Measurements from ENCODE around the gene ARHGAP5. TPM values are rescaled to one million over a fixed set of nuclear protein-coding genes. Genes with fewer than 3 reads are reported as not detected.

Gene ARHGAP5
- total and polyA plus RNA-seq, 3 experiments from 2014 or later: 15.9 to 38.2 (median 37.9) TPM

GRCh38 chr14:32047791-32048190, 29.3 kb upstream of the ARHGAP5 start:
- ChIA-PET CTCF (no interaction called here), POLR2A (no interaction called here)
- Mint-ChIP-seq H3K27me3 (peaks cover 5 to 17% of the 10 kb centered on the region in 2 donors), H3K4me3 (no peak overlapping the region), H3K36me3 (no peaks in the 10 kb centered on the region), H3K4me1 (no peaks in the 10 kb centered on the region), H3K9me3 (no peaks in the 10 kb centered on the region), H3K27ac (no peak overlapping the region)
- H3K27ac ChIP-seq (ENCODE audit: low read depth, low read length): no peak overlapping the region
- H3K36me3 ChIP-seq (ENCODE audit: insufficient read depth, low read length): no peaks in the 10 kb centered on the region
- no peaks in the 10 kb centered on the region for H3K9me3 ChIP-seq (ENCODE audit: low read length)
- DNase-seq: no peak
- no peaks in the 10 kb centered on the region for H3K4me1 ChIP-seq (ENCODE audit: insufficient read depth, low read length)
- H3K4me3 ChIP-seq (ENCODE audit: low read length): no peak overlapping the region
- H3K27me3 ChIP-seq (ENCODE audit: insufficient read depth, low read length, poor library complexity, severe bottlenecking): no peaks in the 10 kb centered on the region

- ChIA-PET POLR2A (no interaction called here), CTCF (interaction anchor here (0.9 kb wide), 1 partner anchor 15 kb away, joined by 3 read pairs; no protein-coding TSS in a partner anchor)
- H3K9me3 Mint-ChIP-seq: no peaks in the 10 kb centered on the region
- H3K4me3 Mint-ChIP-seq: no peak overlapping the region
- H3K27me3 ChIP-seq (ENCODE audit: insufficient read depth, low read length, poor library complexity, severe bottlenecking): no peaks in the 10 kb centered on the region
- H3K27me3 Mint-ChIP-seq: peaks cover 4 to 5% of the 10 kb centered on the region in 2 donors
- H3K4me3 ChIP-seq (ENCODE audit: low read length): no peak overlapping the region
- no peaks in the 10 kb centered on the region for H3K9me3 ChIP-seq (ENCODE audit: low read length)
- H3K36me3 Mint-ChIP-seq: no peaks in the 10 kb centered on the region
- no peak overlapping the region for H3K27ac Mint-ChIP-seq
- no peaks in the 10 kb centered on the region for H3K36me3 ChIP-seq (ENCODE audit: insufficient read depth, low read length)
- H3K4me1 Mint-ChIP-seq: no peaks in the 10 kb centered on the region
- H3K27ac ChIP-seq (ENCODE audit: low read depth, low read length): no peak overlapping the region
- no peak for DNase-seq
- no peaks in the 10 kb centered on the region for H3K4me1 ChIP-seq (ENCODE audit: insufficient read depth, low read length)
These were observed 27.6 kb upstream of the ARHGAP5 start for GRCh38 chr14:32049361-32050088.

- H3K4me1 ChIP-seq (ENCODE audit: insufficient read depth, low read length): no peaks in the 10 kb centered on the region
- Mint-ChIP-seq H3K4me1 (no peaks in the 10 kb centered on the region), H3K27me3 (peaks cover 2 to 4% of the 10 kb centered on the region in 2 donors), H3K36me3 (no peaks in the 10 kb centered on the region), H3K27ac (no peak overlapping the region), H3K4me3 (no peak overlapping the region), H3K9me3 (no peaks in the 10 kb centered on the region)
- ChIA-PET POLR2A (no interaction called here), CTCF (no interaction called here)
- H3K27ac ChIP-seq (ENCODE audit: low read depth, low read length): no peak overlapping the region
- no peaks in the 10 kb centered on the region for H3K9me3 ChIP-seq (ENCODE audit: low read length)
- no peaks in the 10 kb centered on the region for H3K36me3 ChIP-seq (ENCODE audit: insufficient read depth, low read length)
- H3K27me3 ChIP-seq (ENCODE audit: insufficient read depth, low read length, poor library complexity, severe bottlenecking): no peaks in the 10 kb centered on the region
- DNase-seq: no peak
- H3K4me3 ChIP-seq (ENCODE audit: low read length): no peak overlapping the region
These were observed 26.2 kb upstream of the ARHGAP5 start for GRCh38 chr14:32050878-32051277.

GRCh38 chr14:32054536-32054935, 22.6 kb upstream of the ARHGAP5 start:
- no peaks in the 10 kb centered on the region for H3K4me1 ChIP-seq (ENCODE audit: insufficient read depth, low read length)
- Mint-ChIP-seq H3K4me3 (no peak overlapping the region), H3K27ac (no peak overlapping the region), H3K4me1 (no peaks in the 10 kb centered on the region), H3K36me3 (no peaks in the 10 kb centered on the region), H3K27me3 (peaks cover 9 to 22% of the 10 kb centered on the region in 2 donors), H3K9me3 (no peaks in the 10 kb centered on the region)
- ChIA-PET POLR2A (no interaction called here), CTCF (no interaction called here)
- no peaks in the 10 kb centered on the region for H3K27me3 ChIP-seq (ENCODE audit: insufficient read depth, low read length, poor library complexity, severe bottlenecking)
- DNase-seq: no peak
- H3K9me3 ChIP-seq (ENCODE audit: low read length): no peaks in the 10 kb centered on the region
- H3K4me3 ChIP-seq (ENCODE audit: low read length): no peak overlapping the region
- H3K36me3 ChIP-seq (ENCODE audit: insufficient read depth, low read length): no peaks in the 10 kb centered on the region
- no peak overlapping the region for H3K27ac ChIP-seq (ENCODE audit: low read depth, low read length)

- Mint-ChIP-seq H3K4me1 (no peaks in the 10 kb centered on the region), H3K36me3 (no peaks in the 10 kb centered on the region), H3K27me3 (peaks cover 9 to 28% of the 10 kb centered on the region in 2 donors), H3K4me3 (no peak overlapping the region), H3K9me3 (no peaks in the 10 kb centered on the region), H3K27ac (no peak overlapping the region)
- ChIA-PET CTCF (interaction anchor here (1.2 kb wide), 1 partner anchor 18 kb away, joined by 4 read pairs; no protein-coding TSS in a partner anchor), POLR2A (no interaction called here)
- Histone ChIP-seq H3K4me1 (ENCODE audit: insufficient read depth, low read length) (no peaks in the 10 kb centered on the region), H3K36me3 (ENCODE audit: insufficient read depth, low read length) (no peaks in the 10 kb centered on the region), H3K4me3 (ENCODE audit: low read length) (no peak overlapping the region), H3K27me3 (ENCODE audit: insufficient read depth, low read length, poor library complexity, severe bottlenecking) (no peaks in the 10 kb centered on the region), H3K9me3 (ENCODE audit: low read length) (no peaks in the 10 kb centered on the region), H3K27ac (ENCODE audit: low read depth, low read length) (no peak overlapping the region)
- DNase-seq: no peak
These were observed 21.9 kb upstream of the ARHGAP5 start for GRCh38 chr14:32055175-32055574.

GRCh38 chr14:32059702-32060101, 17.4 kb upstream of the ARHGAP5 start:
- Mint-ChIP-seq H3K36me3 (no peaks in the 10 kb centered on the region), H3K9me3 (no peaks in the 10 kb centered on the region), H3K27me3 (peaks cover 12 to 39% of the 10 kb centered on the region in 2 donors), H3K4me3 (no peak overlapping the region), H3K27ac (no peak overlapping the region), H3K4me1 (no peaks in the 10 kb centered on the region)
- no peaks in the 10 kb centered on the region for H3K36me3 ChIP-seq (ENCODE audit: insufficient read depth, low read length)
- ChIA-PET CTCF (no interaction called here), POLR2A (no interaction called here)
- H3K4me1 ChIP-seq (ENCODE audit: insufficient read depth, low read length): no peaks in the 10 kb centered on the region
- no peaks in the 10 kb centered on the region for H3K27me3 ChIP-seq (ENCODE audit: insufficient read depth, low read length, poor library complexity, severe bottlenecking)
- no peak overlapping the region for H3K27ac ChIP-seq (ENCODE audit: low read depth, low read length)
- H3K4me3 ChIP-seq (ENCODE audit: low read length): no peak overlapping the region
- H3K9me3 ChIP-seq (ENCODE audit: low read length): no peaks in the 10 kb centered on the region
- DNase-seq: no peak

GRCh38 chr14:32064931-32065330, 12.2 kb upstream of the ARHGAP5 start:
- CTCF ChIA-PET: no interaction called here
- Mint-ChIP-seq H3K4me1 (no peaks in the 10 kb centered on the region), H3K4me3 (no peak overlapping the region), H3K27ac (no peak overlapping the region), H3K27me3 (peaks cover 13 to 26% of the 10 kb centered on the region in 2 donors), H3K9me3 (no peaks in the 10 kb centered on the region), H3K36me3 (no peaks in the 10 kb centered on the region)
- Histone ChIP-seq H3K27me3 (ENCODE audit: insufficient read depth, low read length, poor library complexity, severe bottlenecking) (peaks cover 4% of the 10 kb centered on the region), H3K27ac (ENCODE audit: low read depth, low read length) (no peak overlapping the region), H3K4me3 (ENCODE audit: low read length) (no peak overlapping the region), H3K4me1 (ENCODE audit: insufficient read depth, low read length) (no peaks in the 10 kb centered on the region), H3K36me3 (ENCODE audit: insufficient read depth, low read length) (no peaks in the 10 kb centered on the region), H3K9me3 (ENCODE audit: low read length) (no peaks in the 10 kb centered on the region)
- no peak for DNase-seq
- POLR2A ChIA-PET: no interaction called here

- H3K4me1 Mint-ChIP-seq: peaks cover under 1 to 1% (median under 1%) of the 10 kb centered on the region in 3 donors
- no peak overlapping the region for H3K27ac ChIP-seq (ENCODE audit: low read depth, low read length)
- no peaks in the 10 kb centered on the region for H3K4me1 ChIP-seq (ENCODE audit: insufficient read depth, low read length)
- CTCF ChIA-PET: interaction anchor here (1.5 to 3.7 kb wide), 2 partner anchors 183 to 186 kb away, joined by 7 to 19 read pairs; no protein-coding TSS in a partner anchor
- POLR2A ChIA-PET: no interaction called here
- peaks cover 4% of the 10 kb centered on the region for H3K27me3 ChIP-seq (ENCODE audit: insufficient read depth, low read length, poor library complexity, severe bottlenecking)
- H3K36me3 Mint-ChIP-seq: no peaks in the 10 kb centered on the region
- H3K4me3 Mint-ChIP-seq: no peak overlapping the region
- DNase-seq: no peak
- no peak overlapping the region for H3K4me3 ChIP-seq (ENCODE audit: low read length)
- H3K9me3 Mint-ChIP-seq: no peaks in the 10 kb centered on the region
- no peak overlapping the region for H3K27ac Mint-ChIP-seq
- peaks cover 8 to 13% of the 10 kb centered on the region in 2 donors for H3K27me3 Mint-ChIP-seq
- no peaks in the 10 kb centered on the region for H3K9me3 ChIP-seq (ENCODE audit: low read length)
- H3K36me3 ChIP-seq (ENCODE audit: insufficient read depth, low read length): no peaks in the 10 kb centered on the region
These were observed 8.4 kb upstream of the ARHGAP5 start for GRCh38 chr14:32068708-32069107.
